ENCODE results near the gene RASA3.

GRCh38 chr13:114025714-114026431 is 106.5 kb downstream of the RASA3 start:
- TF ChIP-seq POLR2A (conservative IDR thresholded peaks at IDR 0.05), result no peak
- no peak for TF ChIP-seq SETDB1 (IDR thresholded peaks at IDR 0.05; ENCODE audit: low read length)

Data from K562 (cell line).